ENCODE data around the gene KNDC1.

- TF ChIP-seq CEBPB (IDR thresholded peaks at IDR 0.05; ENCODE audit: low read depth, low read length) (no peak), CTCF (conservative IDR thresholded peaks at IDR 0.05; ENCODE audit: low read depth, low read length) (no peak), SMC3 (IDR thresholded peaks at IDR 0.05; ENCODE audit: low read depth, low read length) (no peak), MXI1 (IDR thresholded peaks at IDR 0.05; ENCODE audit: borderline replicate concordance, low read depth, low read length) (no peak), MAFK (IDR thresholded peaks at IDR 0.05; ENCODE audit: low read depth, low read length) (no peak)
These were observed 34.1 kb downstream of the KNDC1 start for GRCh38 chr10:133194151-133194550.
